GM21526 (cell line): ENCODE data around the gene CDHR3.
"Not testable (repeated sequence)": the region's sequence is repeated elsewhere in the genome, so short reads cannot be mapped to it uniquely, and the experiment has no call there.

ENCODE experiments used
- ATAC-seq: cut with Tn5 transposase; IDR thresholded peaks from one replicate; pipeline ENCODE4 v1.9.1; 2021; ENCODE audit warnings: moderate library complexity; ENCODE audit not compliant: unreplicated experiment, low FRiP score

The CDHR3 gene

GRCh38 chr7:105990727-105991453 lies 27.8 kb downstream of the CDHR3 start:
- no peak for ATAC-seq

GRCh38 chr7:105992905-105993304 lies 29.8 kb downstream of the CDHR3 start:
- no peak for ATAC-seq

GRCh38 chr7:105996860-105997737 lies 34.0 kb downstream of the CDHR3 start:
- ATAC-seq: no peak

- ATAC-seq: no peak
Observed at GRCh38 chr7:105999256-105999655, 36.2 kb downstream of the CDHR3 start.

GRCh38 chr7:106001196-106001595 lies 38.1 kb downstream of the CDHR3 start:
- no peak for ATAC-seq

GRCh38 chr7:106001886-106002285 lies 38.8 kb downstream of the CDHR3 start:
- no peak for ATAC-seq

GRCh38 chr7:106003525-106004064 lies 40.5 kb downstream of the CDHR3 start:
- no peak for ATAC-seq

- ATAC-seq: no peak
Observed at GRCh38 chr7:106006906-106007305, 43.8 kb downstream of the CDHR3 start.

GRCh38 chr7:106007796-106008195 lies 44.7 kb downstream of the CDHR3 start:
- not testable (repeated sequence) for ATAC-seq

GRCh38 chr7:106009503-106010226 lies 46.6 kb downstream of the CDHR3 start:
- no peak for ATAC-seq

GRCh38 chr7:106010331-106010730 lies 47.3 kb downstream of the CDHR3 start:
- no peak for ATAC-seq

- no peak for ATAC-seq
Observed at GRCh38 chr7:106010866-106011265, 47.8 kb downstream of the CDHR3 start.

GRCh38 chr7:106012184-106012583 lies 49.1 kb downstream of the CDHR3 start:
- ATAC-seq: no peak

- ATAC-seq: no peak
Observed at GRCh38 chr7:106012935-106013439, 49.9 kb downstream of the CDHR3 start.

GRCh38 chr7:106015381-106016218 lies 52.5 kb downstream of the CDHR3 start:
- ATAC-seq: no peak

GRCh38 chr7:106016331-106016730 lies 53.3 kb downstream of the CDHR3 start:
- ATAC-seq: no peak

- ATAC-seq: no peak
Observed at GRCh38 chr7:106017657-106018056, 54.6 kb downstream of the CDHR3 start.

GRCh38 chr7:106018566-106019469 lies 55.8 kb downstream of the CDHR3 start:
- no peak for ATAC-seq

GRCh38 chr7:106019470-106019820 lies 56.4 kb downstream of the CDHR3 start:
- ATAC-seq: no peak
